Left ventricle myocardium inferior (tissue), 1 donor: ENCODE data around the gene GBP6. TPM values are rescaled to one million over a fixed set of nuclear protein-coding genes. Genes with fewer than 3 reads are reported as not detected.
A peak's percentile ranks its signal among the peaks of the same experiment; 100 is the strongest.

Experiments used
- DNase-seq: peaks from one replicate; pipeline ENCODE4 v3.0.0-alpha.2; 2020
- H3K27ac ChIP-seq: fragments of 200-600 bp; replicated peaks from 2 replicates; pipeline ENCODE4 v1.8.0; 2021
- H3K27me3 ChIP-seq: fragments of 200-600 bp; 2 replicates; pipeline ENCODE4 v1.8.0; 2021; ENCODE audit warnings: low read depth
- H3K36me3 ChIP-seq: fragments of 200-600 bp; 2 replicates; pipeline ENCODE4 v1.8.0; 2021
- H3K4me1 ChIP-seq: fragments of 200-600 bp; 2 replicates; pipeline ENCODE4 v1.8.0; 2021
- H3K4me3 ChIP-seq: fragments of 200-600 bp; 2 replicates; pipeline ENCODE4 v1.8.0; 2021; ENCODE audit warnings: mild to moderate bottlenecking, moderate library complexity
- H3K9me3 ChIP-seq: fragments of 200-600 bp; replicated peaks from 2 replicates; pipeline ENCODE4 v1.8.0; 2021
- intact Hi-C: fragments of 100-400 bp; cut with micrococcal nuclease; formaldehyde crosslinking; loops from one replicate; pipeline ENCODE4 v1.11.0; 2022
- long read RNA-seq: library from polyadenylated mRNA; unstranded; transcript quantifications from one replicate; pipeline ENCODE4 v2.0.0, GENCODE V29; 2021
- total RNA-seq: library from RNA; stranded (reverse); fragmentation: NEBNext Ultra II Directional; extraction: Animal tissue kit (Norgen Biotek cat#: 25700); gene quantifications from one replicate; pipeline ENCODE4 v1.2.1, GENCODE V29; 2021
- TF ChIP-seq, protein P1 (sequence below): fragments of 200-600 bp; IDR thresholded peaks from 2 replicates; pipeline ENCODE4 v1.8.0; 2021; ENCODE audit warnings: antibody characterized with exemption, mild to moderate bottlenecking, borderline replicate concordance
- donor health status: DM: no; HTN: yes; CAD: no; lungs with severe emphysema.

GBP6 gene, protein sequence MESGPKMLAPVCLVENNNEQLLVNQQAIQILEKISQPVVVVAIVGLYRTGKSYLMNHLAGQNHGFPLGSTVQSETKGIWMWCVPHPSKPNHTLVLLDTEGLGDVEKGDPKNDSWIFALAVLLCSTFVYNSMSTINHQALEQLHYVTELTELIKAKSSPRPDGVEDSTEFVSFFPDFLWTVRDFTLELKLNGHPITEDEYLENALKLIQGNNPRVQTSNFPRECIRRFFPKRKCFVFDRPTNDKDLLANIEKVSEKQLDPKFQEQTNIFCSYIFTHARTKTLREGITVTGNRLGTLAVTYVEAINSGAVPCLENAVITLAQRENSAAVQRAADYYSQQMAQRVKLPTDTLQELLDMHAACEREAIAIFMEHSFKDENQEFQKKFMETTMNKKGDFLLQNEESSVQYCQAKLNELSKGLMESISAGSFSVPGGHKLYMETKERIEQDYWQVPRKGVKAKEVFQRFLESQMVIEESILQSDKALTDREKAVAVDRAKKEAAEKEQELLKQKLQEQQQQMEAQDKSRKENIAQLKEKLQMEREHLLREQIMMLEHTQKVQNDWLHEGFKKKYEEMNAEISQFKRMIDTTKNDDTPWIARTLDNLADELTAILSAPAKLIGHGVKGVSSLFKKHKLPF
- 0.08 TPM for total RNA-seq
- long read RNA-seq: 0 reads

DNA sequence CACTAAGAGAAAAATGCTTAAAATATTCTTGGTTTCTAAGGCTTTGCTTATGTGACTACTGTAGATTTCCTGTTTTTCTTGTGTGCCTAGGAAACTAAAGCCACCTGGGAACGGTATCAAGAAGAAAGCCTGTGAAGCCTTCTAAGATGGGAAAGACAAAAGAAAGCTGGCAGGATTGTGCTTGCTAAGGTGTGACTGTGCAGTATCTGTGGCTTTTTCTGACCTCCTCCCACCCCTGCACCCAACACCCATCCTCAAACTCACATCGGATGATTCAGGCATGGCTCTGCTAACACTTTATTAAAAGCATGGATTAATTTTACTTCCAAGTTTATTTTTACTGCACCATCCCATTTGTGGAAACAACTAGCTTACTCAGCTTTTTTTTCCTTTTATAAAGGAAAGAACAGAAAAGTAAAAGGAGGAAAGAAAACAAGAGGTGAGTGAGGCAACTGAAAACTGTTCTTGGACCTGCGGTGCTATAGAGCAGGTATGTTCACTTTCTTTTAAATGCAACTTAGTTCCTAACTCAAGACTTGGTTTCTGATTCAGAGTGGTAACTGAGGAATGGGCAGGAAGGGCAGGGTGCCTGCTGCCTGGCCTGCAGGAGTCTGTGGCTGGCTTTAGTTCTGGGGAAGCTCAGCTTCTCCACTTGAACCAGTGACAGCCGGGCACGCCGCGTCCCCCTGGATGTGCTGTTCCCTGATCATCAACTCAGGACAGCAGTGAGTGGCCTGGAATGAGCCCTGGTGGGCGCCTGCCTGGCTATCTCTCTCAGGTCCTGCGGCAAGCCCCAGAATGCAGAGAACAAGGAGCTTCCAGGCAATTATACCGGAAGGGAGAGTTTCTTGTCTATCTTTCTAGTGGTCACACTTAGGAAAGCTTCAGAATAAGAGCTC is at the start of gene GBP6:
TSS of gene GBP6 (plus strand) at position 422 of the 899 bp plus-strand sequence. CDS start 4,493 bp downstream, outside the sequence.
- H3K4me3 ChIP-seq: no peak within 1 kb of the TSS
- TF ChIP-seq, protein P1, sequence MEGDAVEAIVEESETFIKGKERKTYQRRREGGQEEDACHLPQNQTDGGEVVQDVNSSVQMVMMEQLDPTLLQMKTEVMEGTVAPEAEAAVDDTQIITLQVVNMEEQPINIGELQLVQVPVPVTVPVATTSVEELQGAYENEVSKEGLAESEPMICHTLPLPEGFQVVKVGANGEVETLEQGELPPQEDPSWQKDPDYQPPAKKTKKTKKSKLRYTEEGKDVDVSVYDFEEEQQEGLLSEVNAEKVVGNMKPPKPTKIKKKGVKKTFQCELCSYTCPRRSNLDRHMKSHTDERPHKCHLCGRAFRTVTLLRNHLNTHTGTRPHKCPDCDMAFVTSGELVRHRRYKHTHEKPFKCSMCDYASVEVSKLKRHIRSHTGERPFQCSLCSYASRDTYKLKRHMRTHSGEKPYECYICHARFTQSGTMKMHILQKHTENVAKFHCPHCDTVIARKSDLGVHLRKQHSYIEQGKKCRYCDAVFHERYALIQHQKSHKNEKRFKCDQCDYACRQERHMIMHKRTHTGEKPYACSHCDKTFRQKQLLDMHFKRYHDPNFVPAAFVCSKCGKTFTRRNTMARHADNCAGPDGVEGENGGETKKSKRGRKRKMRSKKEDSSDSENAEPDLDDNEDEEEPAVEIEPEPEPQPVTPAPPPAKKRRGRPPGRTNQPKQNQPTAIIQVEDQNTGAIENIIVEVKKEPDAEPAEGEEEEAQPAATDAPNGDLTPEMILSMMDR: no peak
- no peaks in the 10 kb centered on the region for H3K27me3 ChIP-seq
- peak within 1 kb of the TSS; percentile 57 for H3K27ac ChIP-seq
- peaks cover 16% of the 10 kb centered on the region for H3K4me1 ChIP-seq
- intact Hi-C loops: no loop called here
- no peaks in the 10 kb centered on the region for H3K9me3 ChIP-seq
- DNase-seq: peak; percentile 38
- H3K36me3 ChIP-seq: no peaks in the 10 kb centered on the region

DNA sequence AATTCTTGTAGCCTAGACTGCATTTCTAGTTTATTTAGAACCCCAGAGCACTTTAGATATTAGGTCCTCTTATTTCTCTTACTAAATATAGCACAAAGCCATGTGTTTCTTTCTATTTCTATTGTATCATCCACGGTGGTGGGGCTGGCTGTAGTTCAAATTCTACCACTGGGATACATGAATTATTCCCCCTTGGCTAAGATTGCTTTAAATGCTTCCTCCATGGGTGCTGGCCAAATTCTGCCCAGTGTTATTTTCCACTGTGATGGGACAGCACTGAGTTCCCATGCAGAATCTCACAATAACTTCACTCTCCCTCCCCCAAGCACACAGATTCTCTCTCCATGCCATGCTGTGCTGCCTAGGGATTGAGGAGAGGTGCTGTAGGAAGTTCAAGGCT is 41.5 kb upstream of the GBP6 start:
- TF ChIP-seq, protein P1: no peak
- no peak overlapping the region for H3K4me3 ChIP-seq
- H3K27ac ChIP-seq: no peak overlapping the region
- intact Hi-C loops: no loop called here
- no peaks in the 10 kb centered on the region for H3K27me3 ChIP-seq
- H3K36me3 ChIP-seq: no peaks in the 10 kb centered on the region
- DNase-seq: no peak
- peaks cover 15% of the 10 kb centered on the region for H3K4me1 ChIP-seq
- H3K9me3 ChIP-seq: peaks cover 39% of the 10 kb centered on the region

DNA sequence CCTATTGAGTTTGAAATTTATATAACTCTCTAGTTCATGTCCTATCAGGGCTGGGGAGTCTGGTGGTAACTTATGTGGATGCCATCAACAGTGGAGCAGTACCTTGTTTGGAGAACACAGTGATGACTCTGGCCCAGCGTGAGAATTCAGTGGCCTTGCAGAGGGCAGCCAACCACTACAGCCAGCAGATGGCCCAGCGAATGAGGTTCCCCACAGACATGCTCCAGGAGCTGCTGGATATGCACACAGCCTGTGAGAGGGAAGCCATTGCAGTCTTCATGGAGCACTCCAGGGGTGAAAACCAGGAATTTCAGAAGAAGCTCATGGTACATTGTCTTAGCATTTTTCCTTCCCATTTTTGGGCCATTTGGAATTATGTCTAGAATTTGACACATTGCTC is 32.0 kb upstream of the GBP6 start:
- no peaks in the 10 kb centered on the region for H3K36me3 ChIP-seq
- no peaks in the 10 kb centered on the region for H3K9me3 ChIP-seq
- no peaks in the 10 kb centered on the region for H3K4me1 ChIP-seq
- no peak for DNase-seq
- no peak overlapping the region for H3K4me3 ChIP-seq
- H3K27ac ChIP-seq: no peak overlapping the region
- no peaks in the 10 kb centered on the region for H3K27me3 ChIP-seq
- TF ChIP-seq, protein P1: no peak
- intact Hi-C loops: no loop called here

DNA sequence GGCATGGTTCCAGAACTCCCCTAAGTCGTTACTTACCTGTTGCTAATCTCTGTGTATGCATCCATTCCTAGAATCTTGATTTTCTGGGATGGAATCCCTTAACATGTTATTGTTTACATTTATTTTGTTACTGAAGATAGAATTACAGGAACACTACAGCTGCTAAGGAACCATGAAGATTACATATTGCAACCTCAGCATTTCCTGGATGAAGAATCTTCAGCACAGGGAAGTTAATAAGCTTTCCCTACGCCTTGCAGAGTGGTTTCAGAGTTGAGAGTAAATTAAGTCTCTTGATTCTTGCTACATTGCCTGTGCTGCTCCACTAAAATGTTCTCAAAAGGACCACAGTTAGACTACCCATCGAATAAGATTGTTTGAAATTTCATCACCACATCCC is 31.4 kb upstream of the GBP6 start:
- no peaks in the 10 kb centered on the region for H3K27me3 ChIP-seq
- H3K4me3 ChIP-seq: no peak overlapping the region
- no peak overlapping the region for H3K27ac ChIP-seq
- no peaks in the 10 kb centered on the region for H3K36me3 ChIP-seq
- no peaks in the 10 kb centered on the region for H3K9me3 ChIP-seq
- TF ChIP-seq, protein P1: no peak
- intact Hi-C loops: no loop called here
- no peaks in the 10 kb centered on the region for H3K4me1 ChIP-seq
- no peak for DNase-seq

DNA sequence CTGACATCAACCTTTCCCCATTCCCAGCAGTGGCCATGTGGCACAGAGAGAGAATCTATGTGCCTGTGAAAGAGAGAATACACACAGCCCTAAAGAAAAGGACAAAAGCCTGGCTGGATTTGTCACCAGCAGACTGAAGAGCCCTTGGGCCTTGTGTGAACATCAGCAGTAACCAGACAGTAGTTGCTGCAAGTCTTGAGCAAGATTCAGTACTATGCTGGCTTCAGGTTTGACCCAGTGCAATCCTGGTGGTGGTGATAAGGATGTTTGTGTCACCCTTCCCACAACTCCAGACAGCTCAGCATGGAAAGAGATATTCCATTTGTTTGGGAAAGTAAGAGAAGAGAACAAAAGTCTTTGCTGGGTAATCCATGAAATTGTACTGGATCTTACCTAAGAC is 28.4 kb upstream of the GBP6 start:
- H3K36me3 ChIP-seq: no peaks in the 10 kb centered on the region
- H3K27me3 ChIP-seq: no peaks in the 10 kb centered on the region
- no peak overlapping the region for H3K27ac ChIP-seq
- no peaks in the 10 kb centered on the region for H3K9me3 ChIP-seq
- TF ChIP-seq, protein P1: no peak
- H3K4me1 ChIP-seq: no peaks in the 10 kb centered on the region
- DNase-seq: no peak
- intact Hi-C loops: no loop called here
- no peak overlapping the region for H3K4me3 ChIP-seq
